GM12873 (cell line): ENCODE results near the gene FAM162B.

ENCODE experiments used
- CTCF ChIP-seq: IDR thresholded peaks from 2 replicates; pipeline ENCODE4 v1.5.1; 2012; ENCODE audit warnings: low read depth, mild to moderate bottlenecking, moderate library complexity, low read length, control low read depth; ENCODE audit not compliant: insufficient read depth; ENCODE audit errors: missing control alignments

FAM162B gene

GRCh38 chr6:116779573-116780164, 14.2 kb upstream of the FAM162B start:
- peak; percentile 20 for TF ChIP-seq CTCF

DNA sequence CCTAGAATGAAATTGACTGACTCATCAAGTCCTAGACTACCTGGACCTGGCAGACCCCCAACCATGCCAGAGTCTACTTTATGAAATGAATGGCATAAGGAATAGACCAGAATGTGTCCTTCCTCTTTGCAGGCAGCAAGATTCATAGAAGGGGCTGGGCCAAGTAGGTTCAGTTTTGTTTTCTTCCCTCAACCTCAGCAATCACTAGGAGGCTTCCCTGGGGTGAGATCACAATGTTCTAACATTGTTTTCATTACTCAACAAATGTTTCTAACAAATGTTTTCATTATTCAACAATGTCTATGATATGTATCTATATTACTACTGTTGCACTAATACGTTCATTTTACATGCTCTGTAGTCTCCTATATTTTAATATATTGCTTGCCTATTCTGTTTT, 8.4 kb upstream of the FAM162B start:
- TF ChIP-seq CTCF = no peak

DNA sequence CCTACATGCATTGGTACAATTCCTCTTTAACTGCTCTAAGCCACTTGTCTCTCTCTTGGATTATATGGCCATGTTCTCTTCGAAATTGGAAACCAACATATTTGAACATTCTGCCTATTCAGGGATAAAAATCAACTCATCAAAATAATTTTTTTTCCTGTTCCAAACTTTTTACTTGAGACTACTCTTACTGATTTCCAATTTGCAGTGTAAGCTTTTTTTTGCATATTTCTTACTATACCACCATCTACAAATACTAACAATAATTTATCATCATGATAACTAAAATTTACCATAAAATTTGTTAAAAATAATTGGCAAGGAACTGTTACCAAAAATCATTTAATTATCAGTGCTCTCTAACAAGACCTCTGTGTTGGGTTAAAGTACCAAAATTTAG, 6.9 kb upstream of the FAM162B start:
- no peak for TF ChIP-seq CTCF

GRCh38 chr6:116767715-116768114, 2.2 kb upstream of the FAM162B start:
- TF ChIP-seq CTCF = no peak

GRCh38 chr6:116766506-116767176, 1.1 kb upstream of the FAM162B start:
- no peak for TF ChIP-seq CTCF

DNA sequence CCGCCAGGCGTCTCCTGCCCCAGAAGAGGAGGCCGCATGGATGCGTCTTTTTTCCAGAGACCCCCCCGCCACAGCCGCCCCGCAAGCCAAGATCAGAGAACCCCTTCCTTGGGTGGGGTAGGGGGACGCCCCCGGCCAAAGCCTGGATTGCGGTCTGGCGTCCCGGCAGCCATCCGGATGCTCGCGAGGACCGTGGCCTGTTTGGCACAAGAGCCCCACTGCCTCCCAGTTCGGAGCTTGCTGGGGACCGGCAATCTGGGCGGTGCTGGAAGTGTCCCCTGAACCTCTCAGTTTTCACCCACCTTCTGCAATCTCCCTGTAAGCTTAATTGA, 924 bp downstream of the FAM162B start:
- TF ChIP-seq CTCF = no peak

- TF ChIP-seq CTCF = no peak
Measured at GRCh38 chr6:116763906-116764628, 1.5 kb downstream of the FAM162B start.
